Ascending aorta (tissue), 2 donors: ENCODE results near the gene CNTNAP2. TPM values are rescaled to one million over a fixed set of nuclear protein-coding genes. Genes with fewer than 3 reads are reported as not detected.

Experiments
- DNase-seq, 2 donors: peaks; one replicate each; pipeline ENCODE4 v3.0.0-alpha.2; 2019; ENCODE audit warnings: low spot score in 2 of 2
- H3K27ac ChIP-seq, 2 donors: fragments of 200-600 bp; sonication (generic); one replicate each; pipeline ENCODE4 v1.5.1; 2016 to 2017; ENCODE audit warnings: mild to moderate bottlenecking in 1 of 2
- H3K27me3 ChIP-seq: fragments of 200-600 bp; sonication (generic); one replicate; pipeline ENCODE4 v1.5.1; 2017
- H3K36me3 ChIP-seq, 2 donors: fragments of 200-600 bp; sonication (generic); one replicate each; pipeline ENCODE4 v1.5.1; 2016
- H3K4me1 ChIP-seq, 2 donors: fragments of 200-600 bp; sonication (generic); one replicate each; pipeline ENCODE4 v1.5.1; 2016 to 2017; ENCODE audit warnings: mild to moderate bottlenecking in 1 of 2
- H3K4me3 ChIP-seq, 2 donors: fragments of 200-600 bp; sonication (generic); one replicate each; pipeline ENCODE4 v1.5.1; 2016 to 2017; ENCODE audit warnings: mild to moderate bottlenecking in 1 of 2
- H3K9me3 ChIP-seq, 2 donors: fragments of 200-600 bp; sonication (generic); one replicate each; pipeline ENCODE4 v1.5.1; 2016
- CTCF ChIP-seq, 3 experiments: fragments of 200-600 bp in 2 of 3; fragments of 450-650 bp in 1 of 3; sonication (generic) in 2 of 3; IDR thresholded peaks; one replicate each; pipeline ENCODE4 v1.5.1; 2016 to 2019; ENCODE audit warnings: antibody characterized with exemption in 3 of 3, mild to moderate bottlenecking in 1 of 3, moderate library complexity in 1 of 3
- intact Hi-C: fragments of 100-400 bp; cut with DNase I; formaldehyde crosslinking; loops from one replicate; pipeline ENCODE4 v1.15.1; 2023
- total RNA-seq: library from RNA; depleted of rRNA; stranded (reverse); fragments of >200 nt; gene quantifications from one replicate; pipeline ENCODE4 v1.1.0, GENCODE V29; 2016

The CNTNAP2 gene
- total RNA-seq, 1 donor from 2014 or later, result not detected

GRCh38 chr7:147659036-147659995, 1542.7 kb downstream of the CNTNAP2 start:
- H3K4me3 ChIP-seq, result no peak overlapping the region
- no peaks in the 10 kb centered on the region for H3K9me3 ChIP-seq
- no peak for DNase-seq
- no peak for TF ChIP-seq CTCF (IDR thresholded peaks at IDR 0.05)
- H3K27ac ChIP-seq, result no peak overlapping the region
- no peaks in the 10 kb centered on the region for H3K36me3 ChIP-seq
- intact Hi-C loops, result no loop called here
- H3K4me1 ChIP-seq, result no peaks in the 10 kb centered on the region
- no peaks in the 10 kb centered on the region for H3K27me3 ChIP-seq

GRCh38 chr7:147664541-147664940, 1547.9 kb downstream of the CNTNAP2 start:
- no peak for DNase-seq
- Histone ChIP-seq H3K9me3 (no peaks in the 10 kb centered on the region), H3K4me1 (no peaks in the 10 kb centered on the region), H3K27me3 (no peaks in the 10 kb centered on the region), H3K4me3 (no peak overlapping the region), H3K27ac (no peak overlapping the region), H3K36me3 (no peaks in the 10 kb centered on the region)
- no peak for TF ChIP-seq CTCF (IDR thresholded peaks at IDR 0.05)
- intact Hi-C loops, result no loop called here

- no peak for DNase-seq
- no peaks in the 10 kb centered on the region for H3K9me3 ChIP-seq
- no peak overlapping the region for H3K27ac ChIP-seq
- TF ChIP-seq CTCF (IDR thresholded peaks at IDR 0.05), result no peak
- H3K4me3 ChIP-seq, result no peak overlapping the region
- intact Hi-C loops, result no loop called here
- no peaks in the 10 kb centered on the region for H3K36me3 ChIP-seq
- H3K27me3 ChIP-seq, result no peaks in the 10 kb centered on the region
- H3K4me1 ChIP-seq, result no peaks in the 10 kb centered on the region
Measured at GRCh38 chr7:147670759-147671158, 1554.2 kb downstream of the CNTNAP2 start.

- no peaks in the 10 kb centered on the region for H3K4me1 ChIP-seq
- no peaks in the 10 kb centered on the region for H3K27me3 ChIP-seq
Measured at GRCh38 chr7:147674705-147675104, 1558.1 kb downstream of the CNTNAP2 start.

GRCh38 chr7:147678943-147679342, 1562.3 kb downstream of the CNTNAP2 start:
- H3K9me3 ChIP-seq, result no peaks in the 10 kb centered on the region
- H3K4me3 ChIP-seq, result no peak overlapping the region
- TF ChIP-seq CTCF (IDR thresholded peaks at IDR 0.05), result no peak
- intact Hi-C loops, result no loop called here
- no peak overlapping the region for H3K27ac ChIP-seq
- no peaks in the 10 kb centered on the region for H3K27me3 ChIP-seq
- DNase-seq, result no peak
- no peaks in the 10 kb centered on the region for H3K36me3 ChIP-seq
- no peaks in the 10 kb centered on the region for H3K4me1 ChIP-seq

More at GRCh38 chr7:147674705-147675104, 1558.1 kb downstream of the CNTNAP2 start:
- H3K36me3 ChIP-seq, result no peaks in the 10 kb centered on the region
- H3K27ac ChIP-seq, result no peak overlapping the region
- no peaks in the 10 kb centered on the region for H3K9me3 ChIP-seq
- TF ChIP-seq CTCF (IDR thresholded peaks at IDR 0.05), result no peak
- intact Hi-C loops, result no loop called here
- DNase-seq, result no peak
- H3K4me3 ChIP-seq, result no peak overlapping the region
